ENCODE measurements around the gene NLRC4. TPM values are rescaled to one million over a fixed set of nuclear protein-coding genes. Genes with fewer than 3 reads are reported as not detected.

Gene NLRC4
- total RNA-seq, 1 experiment from 2014 or later = not detected

DNA sequence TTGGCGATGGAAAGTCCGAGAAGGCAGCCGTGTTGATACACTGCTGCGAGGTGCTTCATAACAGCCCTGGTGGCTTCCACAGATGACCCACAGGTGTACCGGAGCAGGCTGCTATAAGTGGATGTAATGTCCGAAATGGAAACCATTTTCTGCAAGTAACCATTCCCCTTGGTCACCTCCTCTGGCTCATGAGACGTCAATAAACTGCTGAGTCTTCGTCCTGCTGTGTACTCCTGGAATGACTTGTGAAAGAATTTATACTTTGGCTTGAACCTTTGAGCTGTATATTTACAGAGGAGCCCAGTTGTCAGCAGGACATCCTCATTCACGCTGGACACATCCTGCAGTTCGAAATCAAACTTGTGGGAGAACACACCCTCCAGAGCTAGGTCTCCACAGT lies 14.4 kb downstream of the NLRC4 start:
- Histone ChIP-seq H3K56ac (ENCODE audit: insufficient read length, low read depth, low read length) (no peak overlapping the region), H3K4me2 (ENCODE audit: insufficient read depth, insufficient read length, low read length) (no peak overlapping the region), H3K23me2 (ENCODE audit: insufficient read length, low read depth, low read length, poor library complexity, severe bottlenecking) (no peaks in the 10 kb centered on the region), H3K9me3 (ENCODE audit: control insufficient read depth, low read depth, low read length) (no peaks in the 10 kb centered on the region), H3K14ac (ENCODE audit: insufficient read depth, low read length) (no peak overlapping the region), H3K18ac (ENCODE audit: insufficient read length, low read depth, low read length) (no peak overlapping the region), H3T11ph (ENCODE audit: low read length) (no peak overlapping the region), H3K79me1 (ENCODE audit: insufficient read depth, low read depth, low read length, poor library complexity, severe bottlenecking) (no peaks in the 10 kb centered on the region), H2BK15ac (ENCODE audit: low read depth, low read length) (no peak overlapping the region), H3K9ac (ENCODE audit: extremely low read depth, insufficient read length, low read length) (no peak overlapping the region), H3K23ac (ENCODE audit: insufficient read length, low read depth, low read length) (no peak overlapping the region), H3K27me3 (ENCODE audit: insufficient read depth, low read length) (no peaks in the 10 kb centered on the region), H3K79me2 (ENCODE audit: insufficient read depth, low read length) (no peaks in the 10 kb centered on the region), H4K91ac (ENCODE audit: insufficient read length, low read depth, low read length) (no peak overlapping the region), H3K4me1 (ENCODE audit: insufficient read depth, low read length) (no peaks in the 10 kb centered on the region), H3K27ac (ENCODE audit: insufficient read length, low read depth, low read length) (no peak overlapping the region), H2AK5ac (ENCODE audit: insufficient read length, low read length) (no peak overlapping the region), H2BK20ac (ENCODE audit: low read depth, low read length, poor library complexity, severe bottlenecking) (no peak overlapping the region), H3K4ac (ENCODE audit: low read depth, low read length) (no peak overlapping the region), H2BK12ac (ENCODE audit: insufficient read length, low read depth, low read length) (no peak overlapping the region), H2BK5ac (ENCODE audit: insufficient read length, low read length) (no peak overlapping the region), H2AFZ (ENCODE audit: low read length) (no peak overlapping the region), H4K5ac (ENCODE audit: insufficient read length, low read depth, low read length) (no peak overlapping the region), H4K20me1 (ENCODE audit: control insufficient read depth, insufficient read depth, insufficient read length) (no peaks in the 10 kb centered on the region), H4K8ac (replicated peaks; ENCODE audit: insufficient read length, low read depth, low read length) (no peak overlapping the region), H2BK120ac (ENCODE audit: low read depth, low read length, poor library complexity, severe bottlenecking) (no peak overlapping the region)
- no peak for TF ChIP-seq CTCF (conservative IDR thresholded peaks at IDR 0.05)
- Mint-ChIP-seq H3K4me3 (no peak overlapping the region), H3K27ac (no peak overlapping the region), H3K9me3 (no peaks in the 10 kb centered on the region), H3K27me3 (ENCODE audit: low read depth) (peaks cover 5% of the 10 kb centered on the region), H3K4me1 (no peaks in the 10 kb centered on the region), H3K36me3 (ENCODE audit: insufficient read depth in 1 of 3, low read depth in 3 of 3) (no peaks in the 10 kb centered on the region)
- WGBS (ENCODE audit: extremely low coverage, insufficient read length, low lambda C conversion rate) = no CpG with 5 or more reads among the region's 10 CpGs
- DNase-seq = no peak

Measured in H9 (cell line).